SH-SY5Y (cell line): ENCODE measurements around the gene MYO10.

Source experiments
- GATA2 ChIP-seq: IDR thresholded peaks from 2 replicates; pipeline ENCODE4 v1.6.1; 2011; ENCODE audit warnings: mild to moderate bottlenecking, low read depth, low read length
- GATA3 ChIP-seq: IDR thresholded peaks from 2 replicates; pipeline ENCODE4 v1.6.1; 2011; ENCODE audit warnings: low read depth, mild to moderate bottlenecking, low read length, moderate library complexity

DNA sequence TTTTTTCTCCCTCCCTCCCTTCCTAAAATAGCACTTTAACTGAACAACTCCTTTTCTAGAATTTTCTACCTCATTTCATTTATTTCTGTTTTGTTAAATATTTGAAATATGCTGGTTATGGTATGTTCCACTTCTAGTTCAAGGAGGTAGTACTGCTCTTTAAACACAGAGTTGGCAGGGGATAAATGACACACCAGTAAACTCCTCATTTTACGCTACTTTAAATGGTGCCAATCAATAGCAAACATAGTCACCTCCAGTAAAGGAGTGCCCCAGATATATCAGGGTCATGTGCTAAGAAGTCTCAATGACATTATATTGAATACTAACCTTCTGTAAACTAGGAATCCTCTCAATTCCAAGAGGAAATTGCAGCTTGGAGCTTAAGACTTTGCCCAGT, 56.9 kb downstream of the MYO10 start:
- TF ChIP-seq GATA2 (no peak), GATA3 (no peak)
